Parathyroid adenoma (tissue), 2 donors: Measurements from ENCODE around the gene LEKR1.

ENCODE experiments used
- H2AFZ ChIP-seq: fragments of 300-600 bp; sonication (generic); one replicate; pipeline ENCODE4 v1.7.0; 2017; ENCODE audit warnings: antibody characterized with exemption, mild to moderate bottlenecking
- H3K27ac ChIP-seq: fragments of 300-600 bp; sonication (generic); one replicate; pipeline ENCODE4 v1.7.0; 2017
- H3K27me3 ChIP-seq: fragments of 300-600 bp; sonication (generic); one replicate; pipeline ENCODE4 v1.7.0; 2017; ENCODE audit warnings: low read length; ENCODE audit not compliant: control insufficient read depth, insufficient read depth
- H3K36me3 ChIP-seq: fragments of 300-600 bp; sonication (generic); one replicate; pipeline ENCODE4 v1.7.0; 2017; ENCODE audit warnings: low read length; ENCODE audit not compliant: control insufficient read depth, insufficient read depth
- H3K4me1 ChIP-seq: fragments of 300-600 bp; sonication (generic); one replicate; pipeline ENCODE4 v1.7.0; 2017; ENCODE audit warnings: control low read depth
- H3K4me2 ChIP-seq: fragments of 300-600 bp; sonication (generic); one replicate; pipeline ENCODE4 v1.7.0; 2017; ENCODE audit warnings: low read length
- H3K4me3 ChIP-seq: fragments of 300-600 bp; sonication (generic); one replicate; pipeline ENCODE4 v1.7.0; 2017; ENCODE audit warnings: low read depth, low read length
- H3K79me2 ChIP-seq: fragments of 300-600 bp; sonication (generic); one replicate; pipeline ENCODE4 v1.7.0; 2017; ENCODE audit warnings: control low read depth
- H3K9ac ChIP-seq: fragments of 300-600 bp; sonication (generic); one replicate; pipeline ENCODE4 v1.7.0; 2017; ENCODE audit warnings: mild to moderate bottlenecking
- H3K9me3 ChIP-seq: fragments of 300-600 bp; sonication (generic); one replicate; pipeline ENCODE4 v1.7.0; 2017; ENCODE audit warnings: low read length; ENCODE audit not compliant: control insufficient read depth
- CTCF ChIP-seq: fragments of 300-600 bp; sonication (generic); IDR thresholded peaks from one replicate; pipeline ENCODE4 v1.7.0; 2017; ENCODE audit warnings: antibody characterized with exemption, mild to moderate bottlenecking
- donor health status: primary hyperparathyroidism.

LEKR1 gene

GRCh38 chr3:156834435-156834834 is 8.3 kb downstream of the LEKR1 start:
- H3K36me3 ChIP-seq, result no peaks in the 10 kb centered on the region
- H3K27ac ChIP-seq, result no peak overlapping the region
- no peak overlapping the region for H3K4me2 ChIP-seq
- TF ChIP-seq CTCF, result no peak
- no peaks in the 10 kb centered on the region for H3K27me3 ChIP-seq
- no peak overlapping the region for H2AFZ ChIP-seq
- H3K9me3 ChIP-seq, result no peaks in the 10 kb centered on the region
- no peak overlapping the region for H3K4me3 ChIP-seq
- H3K79me2 ChIP-seq, result no peaks in the 10 kb centered on the region
- peaks cover 4% of the 10 kb centered on the region for H3K4me1 ChIP-seq
- no peak overlapping the region for H3K9ac ChIP-seq

- H3K79me2 ChIP-seq, result no peaks in the 10 kb centered on the region
These were observed 8.9 kb downstream of the LEKR1 start for GRCh38 chr3:156834962-156835535.

GRCh38 chr3:156836701-156837100 is 10.5 kb downstream of the LEKR1 start:
- no peak overlapping the region for H3K27ac ChIP-seq
- H3K9ac ChIP-seq, result no peak overlapping the region
- no peaks in the 10 kb centered on the region for H3K79me2 ChIP-seq
- H2AFZ ChIP-seq, result no peak overlapping the region
- peaks cover 10% of the 10 kb centered on the region for H3K4me1 ChIP-seq
- H3K27me3 ChIP-seq, result no peaks in the 10 kb centered on the region
- no peaks in the 10 kb centered on the region for H3K9me3 ChIP-seq
- H3K4me2 ChIP-seq, result no peak overlapping the region
- H3K36me3 ChIP-seq, result no peaks in the 10 kb centered on the region
- H3K4me3 ChIP-seq, result no peak overlapping the region
- TF ChIP-seq CTCF, result no peak

More at GRCh38 chr3:156834962-156835535, 8.9 kb downstream of the LEKR1 start:
- H3K4me2 ChIP-seq, result no peak overlapping the region
- no peak for TF ChIP-seq CTCF
- no peaks in the 10 kb centered on the region for H3K27me3 ChIP-seq
- no peak overlapping the region for H3K27ac ChIP-seq
- H2AFZ ChIP-seq, result no peak overlapping the region
- no peaks in the 10 kb centered on the region for H3K9me3 ChIP-seq
- H3K4me3 ChIP-seq, result no peak overlapping the region
- peaks cover 4% of the 10 kb centered on the region for H3K4me1 ChIP-seq
- no peaks in the 10 kb centered on the region for H3K36me3 ChIP-seq
- H3K9ac ChIP-seq, result no peak overlapping the region

GRCh38 chr3:156837115-156837514 is 11.0 kb downstream of the LEKR1 start:
- no peak for TF ChIP-seq CTCF
- Histone ChIP-seq H3K4me1 (peaks cover 14% of the 10 kb centered on the region), H3K27ac (no peak overlapping the region), H3K4me2 (no peak overlapping the region), H3K27me3 (no peaks in the 10 kb centered on the region), H3K79me2 (no peaks in the 10 kb centered on the region), H3K36me3 (no peaks in the 10 kb centered on the region), H3K4me3 (no peak overlapping the region), H2AFZ (no peak overlapping the region), H3K9me3 (no peaks in the 10 kb centered on the region), H3K9ac (no peak overlapping the region)

GRCh38 chr3:156838035-156838434 is 11.9 kb downstream of the LEKR1 start:
- no peak for TF ChIP-seq CTCF
- no peak overlapping the region for H3K27ac ChIP-seq
- no peaks in the 10 kb centered on the region for H3K9me3 ChIP-seq
- H3K79me2 ChIP-seq, result no peaks in the 10 kb centered on the region
- no peaks in the 10 kb centered on the region for H3K36me3 ChIP-seq
- peaks cover 19% of the 10 kb centered on the region for H3K4me1 ChIP-seq
- H3K4me3 ChIP-seq, result no peak overlapping the region
- H2AFZ ChIP-seq, result no peak overlapping the region
- H3K4me2 ChIP-seq, result no peak overlapping the region
- no peaks in the 10 kb centered on the region for H3K27me3 ChIP-seq
- no peak overlapping the region for H3K9ac ChIP-seq
